Epithelial cell of proximal tubule (primary cell): ENCODE results near the gene CACNA1C. TPM values are rescaled to one million over a fixed set of nuclear protein-coding genes. Genes with fewer than 3 reads are reported as not detected.
"Not testable (repeated sequence)": the region's sequence is repeated elsewhere in the genome, so short reads cannot be mapped to it uniquely, and the experiment has no call there.

Experiments used
- DNase-seq: peaks from one replicate; pipeline ENCODE4 v3.0.0-alpha.2; 2011; ENCODE audit warnings: low read depth
- H3K4me3 ChIP-seq: 2 replicates; pipeline ENCODE4 v1.5.1; 2011; ENCODE audit warnings: low read depth, mild to moderate bottlenecking, low read length
- CTCF ChIP-seq: conservative IDR thresholded peaks from 2 replicates; pipeline ENCODE4 v1.5.1; 2012; ENCODE audit warnings: low read depth, mild to moderate bottlenecking, low read length
- total RNA-seq: library from RNA; depleted of rRNA; stranded (reverse); fragments of >200 nt; gene quantifications from 2 replicates; pipeline ENCODE4 v1.2.3, GENCODE V29; 2015

CACNA1C gene
- total RNA-seq, 1 donor from 2014 or later = not detected

DNA sequence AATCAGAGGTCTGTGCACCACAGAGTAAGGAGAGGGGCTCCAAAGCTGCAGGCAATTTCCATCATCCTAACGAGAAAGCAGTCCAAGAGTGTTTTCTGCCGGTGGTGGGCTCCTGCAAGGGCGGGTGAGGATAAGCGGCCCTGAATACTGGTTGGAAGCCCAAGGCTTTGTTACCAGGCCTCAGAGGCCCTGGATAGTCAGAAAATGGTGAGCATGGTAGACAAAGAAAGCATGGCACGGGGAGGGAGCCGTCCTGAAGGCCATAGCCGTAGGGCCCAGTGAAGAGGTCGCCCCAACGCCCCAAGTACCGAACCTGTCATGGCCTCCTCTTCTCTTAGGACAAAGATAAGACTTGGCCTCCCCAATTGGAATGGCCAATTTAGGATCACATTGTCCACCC lies 435.3 kb downstream of the CACNA1C start:
- no peak for TF ChIP-seq CTCF
- no peak for DNase-seq
- no peak overlapping the region for H3K4me3 ChIP-seq

DNA sequence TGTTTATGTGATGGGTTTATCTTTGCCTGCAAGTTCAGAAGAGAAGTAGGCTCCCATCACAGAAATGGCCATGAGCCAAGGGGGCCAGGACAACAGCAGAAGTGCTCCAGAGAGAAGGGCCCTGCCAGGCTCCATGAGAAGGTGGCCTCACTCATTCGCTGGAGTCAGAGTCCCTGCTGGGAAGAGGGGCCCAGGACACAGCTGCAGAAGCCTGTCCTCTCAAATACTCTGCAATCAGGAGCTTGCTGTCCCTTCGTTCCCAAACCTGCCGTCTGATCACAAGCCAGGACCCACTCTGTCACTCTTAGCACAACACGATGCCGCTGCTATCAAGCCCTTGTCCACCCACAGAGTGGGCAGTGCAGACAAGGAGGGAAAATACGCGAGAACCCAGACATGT lies 435.8 kb downstream of the CACNA1C start:
- no peak for DNase-seq
- no peak overlapping the region for H3K4me3 ChIP-seq
- TF ChIP-seq CTCF = no peak

DNA sequence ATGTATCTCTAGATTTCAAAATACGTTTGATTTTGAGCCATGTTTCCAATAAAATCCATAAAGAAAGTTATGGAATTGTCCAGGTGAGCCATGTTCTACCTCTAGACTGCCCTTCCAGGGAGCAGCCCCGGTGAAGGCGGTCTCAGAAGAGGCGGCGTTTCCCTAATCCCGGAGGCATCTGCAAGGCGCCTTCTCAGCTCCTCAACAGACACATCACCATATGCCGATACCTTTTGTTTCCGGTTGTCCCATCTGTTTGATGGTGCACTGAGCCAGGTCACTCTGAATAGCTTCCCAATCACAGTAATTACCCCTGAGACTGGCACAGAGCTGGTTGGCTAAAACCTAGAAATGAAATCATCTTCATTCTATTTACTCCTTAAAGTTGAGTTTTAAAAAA lies 436.5 kb downstream of the CACNA1C start:
- DNase-seq = no peak
- no peak for TF ChIP-seq CTCF
- no peak overlapping the region for H3K4me3 ChIP-seq

DNA sequence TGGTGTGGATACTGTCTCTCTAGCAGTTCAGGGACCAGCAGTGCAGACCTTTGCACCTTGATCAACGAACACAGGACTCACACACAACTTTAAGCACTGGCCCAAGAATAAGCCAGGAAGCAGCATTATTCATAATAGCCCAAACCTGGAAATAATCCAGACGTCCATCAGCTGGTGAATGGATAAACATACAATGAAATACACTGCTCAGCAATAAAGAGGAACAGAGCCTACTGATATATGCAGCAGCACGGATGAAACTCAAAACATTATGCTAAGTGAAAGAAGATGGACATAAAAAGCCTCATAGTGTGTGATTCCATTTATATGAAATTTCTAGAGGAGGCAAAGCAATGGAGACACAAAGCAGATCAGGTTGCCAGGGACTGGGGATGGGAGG lies 438.0 kb downstream of the CACNA1C start:
- no peak for DNase-seq
- no peak for TF ChIP-seq CTCF
- no peak overlapping the region for H3K4me3 ChIP-seq

DNA sequence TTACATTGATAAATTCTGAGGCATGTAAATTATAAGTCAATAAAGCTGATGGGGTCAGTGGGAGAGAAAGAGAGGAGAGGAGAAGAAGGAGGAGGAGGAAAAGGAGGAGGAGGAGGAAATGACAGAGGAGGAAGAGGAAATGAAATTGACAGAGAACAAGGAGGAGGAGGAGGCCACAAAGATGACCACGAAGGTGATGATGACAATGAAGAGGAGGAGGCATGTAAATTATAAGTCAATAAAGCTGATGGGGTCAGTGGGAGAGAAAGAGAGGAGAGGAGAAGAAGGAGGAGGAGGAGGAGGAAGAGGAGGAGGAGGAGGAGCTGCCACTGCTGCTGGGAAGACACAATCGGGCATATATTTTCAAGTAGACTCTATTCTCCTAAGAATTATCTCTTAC lies 438.6 kb downstream of the CACNA1C start:
- H3K4me3 ChIP-seq, DNase-seq: not testable (repeated sequence)

DNA sequence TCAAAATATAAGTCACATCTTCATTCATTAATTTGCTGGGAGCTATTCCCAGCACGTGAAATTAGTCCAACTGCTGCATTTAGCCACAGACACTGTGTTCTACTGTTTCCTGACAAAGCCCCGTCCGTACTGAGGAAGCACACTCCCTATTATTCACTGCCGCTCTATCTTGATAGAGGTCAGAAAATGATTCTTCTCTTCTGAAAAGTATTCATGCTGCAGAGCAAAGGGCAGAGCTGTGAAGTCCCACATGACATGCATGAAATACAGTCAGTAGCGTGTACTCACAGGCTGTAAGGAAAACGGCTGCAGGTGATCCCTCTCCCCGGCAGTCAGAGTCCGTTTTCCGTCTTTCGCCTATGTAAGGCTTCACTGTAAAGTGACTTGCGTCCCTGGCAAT lies 439.4 kb downstream of the CACNA1C start:
- no peak overlapping the region for H3K4me3 ChIP-seq
- DNase-seq = no peak
- no peak for TF ChIP-seq CTCF

- H3K4me3 ChIP-seq = no peak overlapping the region
- TF ChIP-seq CTCF = no peak
- DNase-seq = no peak
Measured at GRCh38 chr12:2493086-2493485, 440.3 kb downstream of the CACNA1C start.

- H3K4me3 ChIP-seq = no peak overlapping the region
- TF ChIP-seq CTCF = no peak
- DNase-seq = no peak
Measured at GRCh38 chr12:2494486-2495192, 441.9 kb downstream of the CACNA1C start.
